ENCODE results near the gene ZNF175. TPM values are rescaled to one million over a fixed set of nuclear protein-coding genes. Genes with fewer than 3 reads are reported as not detected.

Gene ZNF175
- total and polyA plus RNA-seq, 9 of the 15 experiments (the other 6 are each of a cell fraction or from before 2014, with no cell fraction given), result 3.7 to 37.9 (median 14.0) TPM

DNA sequence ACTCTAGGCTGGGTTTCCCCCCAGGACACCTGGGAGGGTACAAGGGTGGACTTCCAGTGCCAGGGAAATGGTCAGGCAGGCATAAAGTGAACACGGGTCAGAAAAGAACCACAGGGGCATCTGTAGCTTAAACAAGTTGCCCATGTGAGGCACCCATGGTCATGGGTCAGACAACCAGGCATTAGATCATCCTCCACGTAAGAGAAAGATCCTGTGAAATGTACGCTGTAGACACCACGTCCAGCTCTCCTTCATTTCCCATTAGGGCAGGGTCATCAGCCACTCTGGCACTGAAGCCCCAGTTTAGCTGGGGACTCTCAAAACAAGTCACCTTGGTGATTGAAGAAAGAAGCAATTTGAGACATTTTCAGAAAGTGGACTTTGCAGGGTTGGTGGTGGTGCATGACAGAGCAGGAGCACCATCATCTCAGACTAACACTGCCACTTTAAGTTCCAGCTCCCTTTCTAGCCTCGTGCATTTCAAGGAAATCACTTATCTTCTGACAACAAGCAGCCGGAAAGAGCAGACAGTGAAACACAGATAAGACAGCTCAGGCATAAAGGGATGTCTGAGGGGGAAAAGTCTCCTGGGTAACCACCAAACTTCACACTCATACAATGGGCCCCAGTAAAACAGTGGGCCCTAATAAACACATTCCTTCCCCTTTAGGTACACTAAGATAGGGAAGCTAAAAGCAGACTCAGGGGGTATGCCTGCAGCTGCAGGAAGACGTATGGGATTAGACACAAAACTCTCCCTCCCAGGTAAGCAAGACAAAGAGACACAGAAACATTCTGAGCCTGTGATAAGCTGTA lies 23.5 kb upstream of the ZNF175 start (continued):
- TF ChIP-seq HNRNPLL (IDR thresholded peaks at IDR 0.05; ENCODE audit: low read depth, low read length, poor library complexity, severe bottlenecking), result no peak
- peak; percentile 98 for TF ChIP-seq CBFA2T2 (conservative IDR thresholded peaks at IDR 0.05)
- TF ChIP-seq KAT7 (CRISPR knock-in tag; IDR thresholded peaks at IDR 0.05; ENCODE audit: borderline replicate concordance), result peak; percentile 58; the same call in 1 of the 2 replicates
- no peak for TF ChIP-seq YY1 (IDR thresholded peaks at IDR 0.05; ENCODE audit: borderline replicate concordance in 1 of 3, control insufficient read depth in 1 of 3, extremely low read depth in 1 of 3, insufficient read depth in 3 of 3, insufficient read length in 1 of 3, insufficient replicate concordance in 2 of 3, low read depth in 1 of 3, low read length in 2 of 3)
- no peak for TF ChIP-seq TSC22D4 (tag; IDR thresholded peaks at IDR 0.05)
- TF ChIP-seq PKNOX1 (IDR thresholded peaks at IDR 0.05), result peak; percentile 72
- TF ChIP-seq POLR2B (IDR thresholded peaks at IDR 0.05; ENCODE audit: low read depth, partially characterized antibody), result peak; percentile 84
- no peak for TF ChIP-seq ZNF174 (CRISPR knock-in tag; IDR thresholded peaks at IDR 0.05)
- 0 out of 2 replicates have a peak, but pooled peaks have one; percentile 33 for TF ChIP-seq ZNF740 (CRISPR knock-in tag; IDR thresholded peaks at IDR 0.05)
- no peak for TF ChIP-seq ZNF740 (tag; IDR thresholded peaks at IDR 0.05)
- TF ChIP-seq ZNF311 (CRISPR knock-in tag; IDR thresholded peaks at IDR 0.05), result 0 out of 2 replicates have a peak, but pooled peaks have one; percentile 34
- no peak for TF ChIP-seq ZKSCAN1 (IDR thresholded peaks at IDR 0.05; ENCODE audit: low read depth, low read length)
- no peak for TF ChIP-seq PPARD (CRISPR knock-in tag; IDR thresholded peaks at IDR 0.05)
- no peak for TF ChIP-seq RBM14 (IDR thresholded peaks at IDR 0.05; ENCODE audit: borderline replicate concordance, insufficient read depth, low read depth, low read length)
- no peak for TF ChIP-seq FIP1L1 (IDR thresholded peaks at IDR 0.05; ENCODE audit: low read depth, low read length, poor library complexity, severe bottlenecking)
- TF ChIP-seq ZNF347 (CRISPR knock-in tag; IDR thresholded peaks at IDR 0.05; ENCODE audit: low read depth), result no peak
- TF ChIP-seq RUNX1 (IDR thresholded peaks at IDR 0.05; ENCODE audit: low read depth), result peak; percentile 93; the same call in 1 of the 2 replicates
- TF ChIP-seq RCOR1 (IDR thresholded peaks at IDR 0.05; ENCODE audit: borderline replicate concordance in 1 of 2, low read depth in 2 of 2, low read length in 2 of 2), result peak in 1 of 2 experiments; percentile 87; a peak in 3 of 4 replicates
- TF ChIP-seq, protein P1, sequence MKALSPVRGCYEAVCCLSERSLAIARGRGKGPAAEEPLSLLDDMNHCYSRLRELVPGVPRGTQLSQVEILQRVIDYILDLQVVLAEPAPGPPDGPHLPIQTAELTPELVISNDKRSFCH (CRISPR knock-in tag; IDR thresholded peaks at IDR 0.05), result no peak
- TF ChIP-seq, protein P1 (tag; IDR thresholded peaks at IDR 0.05), result peak; percentile 59; the same call in 1 of the 2 replicates
- no peak; the same call in 1 of the 2 replicates for TF ChIP-seq PHF8 (IDR thresholded peaks at IDR 0.05; ENCODE audit: borderline replicate concordance, low read length)
- no peak for TF ChIP-seq ESRRB (CRISPR knock-in tag; IDR thresholded peaks at IDR 0.05; ENCODE audit: borderline replicate concordance)
- no peak for TF ChIP-seq NR3C1 (CRISPR knock-in tag; IDR thresholded peaks at IDR 0.05)
- TF ChIP-seq ATF1 (CRISPR knock-in tag; IDR thresholded peaks at IDR 0.05), result no peak
- peak; percentile 59 for TF ChIP-seq ATF1 (tag; IDR thresholded peaks at IDR 0.05)
- no peak for TF ChIP-seq GTF2E2 (tag; IDR thresholded peaks at IDR 0.05)

All from K562 (cell line).